HG03521 (cell line): ENCODE results near the gene PCDH17.

Experiments
- ATAC-seq: cut with Tn5 transposase; IDR thresholded peaks from one replicate; pipeline ENCODE4 v1.9.1; 2021; ENCODE audit warnings: mild to moderate bottlenecking, moderate library complexity; ENCODE audit not compliant: unreplicated experiment

PCDH17 gene, protein sequence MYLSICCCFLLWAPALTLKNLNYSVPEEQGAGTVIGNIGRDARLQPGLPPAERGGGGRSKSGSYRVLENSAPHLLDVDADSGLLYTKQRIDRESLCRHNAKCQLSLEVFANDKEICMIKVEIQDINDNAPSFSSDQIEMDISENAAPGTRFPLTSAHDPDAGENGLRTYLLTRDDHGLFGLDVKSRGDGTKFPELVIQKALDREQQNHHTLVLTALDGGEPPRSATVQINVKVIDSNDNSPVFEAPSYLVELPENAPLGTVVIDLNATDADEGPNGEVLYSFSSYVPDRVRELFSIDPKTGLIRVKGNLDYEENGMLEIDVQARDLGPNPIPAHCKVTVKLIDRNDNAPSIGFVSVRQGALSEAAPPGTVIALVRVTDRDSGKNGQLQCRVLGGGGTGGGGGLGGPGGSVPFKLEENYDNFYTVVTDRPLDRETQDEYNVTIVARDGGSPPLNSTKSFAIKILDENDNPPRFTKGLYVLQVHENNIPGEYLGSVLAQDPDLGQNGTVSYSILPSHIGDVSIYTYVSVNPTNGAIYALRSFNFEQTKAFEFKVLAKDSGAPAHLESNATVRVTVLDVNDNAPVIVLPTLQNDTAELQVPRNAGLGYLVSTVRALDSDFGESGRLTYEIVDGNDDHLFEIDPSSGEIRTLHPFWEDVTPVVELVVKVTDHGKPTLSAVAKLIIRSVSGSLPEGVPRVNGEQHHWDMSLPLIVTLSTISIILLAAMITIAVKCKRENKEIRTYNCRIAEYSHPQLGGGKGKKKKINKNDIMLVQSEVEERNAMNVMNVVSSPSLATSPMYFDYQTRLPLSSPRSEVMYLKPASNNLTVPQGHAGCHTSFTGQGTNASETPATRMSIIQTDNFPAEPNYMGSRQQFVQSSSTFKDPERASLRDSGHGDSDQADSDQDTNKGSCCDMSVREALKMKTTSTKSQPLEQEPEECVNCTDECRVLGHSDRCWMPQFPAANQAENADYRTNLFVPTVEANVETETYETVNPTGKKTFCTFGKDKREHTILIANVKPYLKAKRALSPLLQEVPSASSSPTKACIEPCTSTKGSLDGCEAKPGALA (N-terminal part only)

DNA sequence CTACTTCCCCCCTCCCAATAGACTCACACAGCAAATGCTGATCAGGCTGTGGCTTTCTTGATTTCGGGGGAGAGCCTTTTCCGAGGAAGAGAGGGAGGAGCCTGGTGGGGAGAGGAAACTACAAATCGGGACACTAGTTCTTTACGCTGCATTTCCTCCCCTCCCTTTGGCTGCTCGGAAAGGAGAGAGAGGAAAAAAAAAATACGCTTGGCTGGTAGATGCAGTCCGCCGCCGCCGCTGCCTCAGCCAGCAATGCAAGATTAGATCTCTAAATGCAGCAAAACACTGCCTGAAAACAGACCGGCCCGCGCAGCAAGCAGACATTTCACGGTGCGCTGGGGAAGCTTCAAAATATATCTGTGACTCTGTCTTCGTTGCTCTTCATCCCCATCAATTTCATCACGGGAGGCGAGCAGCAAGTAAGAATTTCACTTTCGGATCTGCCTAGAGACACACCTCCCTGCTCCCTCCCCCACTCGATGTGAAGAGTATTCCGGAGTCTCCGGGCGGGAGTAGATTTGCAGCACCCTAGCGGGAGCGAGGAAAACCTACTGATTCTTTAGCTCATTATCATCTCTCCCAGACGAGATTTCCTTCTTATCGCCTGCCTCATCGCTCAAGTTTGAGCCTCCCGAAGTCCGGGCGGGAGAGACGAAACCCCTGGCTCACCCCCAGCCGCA lies at the start of gene PCDH17:
Gene PCDH17, plus strand, starts transcription at position 149 of the 680 bp plus-strand sequence. CDS start 803 bp downstream, outside the sequence.
- no peak for ATAC-seq

DNA sequence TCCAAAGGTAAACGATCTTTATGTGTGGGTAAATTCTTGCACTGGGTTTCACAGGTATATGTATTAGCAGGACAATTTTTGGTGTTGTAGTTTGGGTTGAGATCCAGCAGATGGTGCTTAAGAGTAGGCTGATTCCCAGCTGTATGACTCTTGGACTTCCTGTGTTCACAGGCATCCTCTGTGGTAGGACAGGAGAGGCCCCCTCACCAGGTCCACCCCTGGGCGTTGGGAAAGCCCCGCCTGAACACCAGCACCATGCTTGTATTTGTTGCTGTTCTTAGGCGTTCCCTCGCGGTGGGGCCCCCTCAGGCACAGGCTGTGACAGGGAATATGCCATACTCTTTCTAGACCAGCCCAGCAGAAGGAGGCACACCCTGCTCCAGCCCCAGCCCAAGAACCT lies 49.5 kb upstream of the PCDH17 start:
- ATAC-seq: no peak

DNA sequence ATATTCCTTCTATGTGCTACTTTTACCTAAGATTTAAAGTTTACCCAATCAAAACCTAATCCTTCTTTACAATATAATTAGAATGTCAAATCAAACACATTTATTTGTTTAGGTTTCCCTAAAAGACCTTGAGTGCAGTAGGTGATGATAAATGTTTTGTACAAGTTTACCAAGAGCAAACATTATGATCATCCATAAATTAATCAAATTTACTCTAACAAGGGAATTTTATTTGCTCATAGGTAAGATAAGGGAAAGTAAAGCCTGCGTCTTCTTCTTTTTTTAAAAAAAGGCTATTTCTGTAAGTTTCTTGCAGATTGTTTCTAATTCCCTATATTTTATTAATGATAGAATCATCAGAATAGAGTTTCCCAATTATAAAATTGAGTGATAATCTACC lies 48.0 kb upstream of the PCDH17 start:
- ATAC-seq: no peak

DNA sequence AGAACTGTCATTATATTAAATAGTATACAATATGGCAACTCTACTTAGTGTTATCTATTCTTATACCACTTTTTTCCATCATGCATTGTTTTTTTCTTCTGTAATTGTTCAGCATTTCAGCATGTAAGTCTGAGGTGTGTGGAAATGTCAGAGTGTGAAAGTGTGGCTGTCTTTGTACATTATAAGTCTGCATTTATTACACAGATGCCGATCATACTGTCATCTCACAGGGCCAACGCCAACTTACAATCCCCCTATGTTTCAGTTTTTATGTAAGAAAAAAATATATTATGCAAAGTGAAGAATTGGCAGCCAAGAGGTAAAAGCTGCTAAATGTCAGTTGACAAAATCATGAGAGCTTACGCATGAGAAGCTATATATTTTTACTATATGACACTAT lies 42.9 kb upstream of the PCDH17 start:
- ATAC-seq: no peak

DNA sequence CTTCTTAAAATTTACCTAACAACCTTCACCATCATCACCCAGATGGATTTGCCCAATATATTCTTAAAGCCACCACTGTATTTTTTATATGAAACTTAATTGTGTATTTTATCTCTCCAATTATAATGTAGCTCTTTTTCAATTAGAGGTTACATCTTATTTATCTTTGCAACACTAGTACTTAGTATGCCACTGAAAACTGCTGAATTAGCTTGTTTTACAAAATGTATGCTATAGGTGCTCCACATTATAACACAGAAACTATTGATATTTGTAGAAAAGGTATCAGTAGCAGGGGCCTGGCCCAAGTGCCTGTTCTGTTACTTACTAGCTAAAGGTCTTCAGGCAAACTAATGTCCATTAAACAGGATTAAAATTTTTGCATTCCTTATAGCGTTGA lies 35.8 kb upstream of the PCDH17 start:
- no peak for ATAC-seq

DNA sequence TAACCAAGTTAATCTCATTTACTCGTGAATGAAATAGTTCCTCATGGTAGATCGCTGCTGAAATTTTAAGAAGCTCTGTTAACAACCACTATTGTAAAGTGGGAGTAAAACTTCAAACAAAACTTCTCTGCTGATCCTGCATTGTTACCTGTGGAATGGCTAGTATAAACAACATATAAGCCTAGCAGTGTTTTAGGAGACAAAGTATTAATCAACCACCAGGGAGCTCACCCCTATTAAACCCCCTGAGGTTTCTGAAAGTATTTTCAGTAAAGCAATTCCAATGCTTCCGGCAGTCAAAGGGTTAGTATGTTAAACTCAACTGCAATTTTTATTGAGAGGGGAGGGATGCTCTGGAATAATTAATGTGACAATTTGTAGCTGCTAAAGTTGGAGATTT lies 30.0 kb upstream of the PCDH17 start:
- ATAC-seq: no peak

DNA sequence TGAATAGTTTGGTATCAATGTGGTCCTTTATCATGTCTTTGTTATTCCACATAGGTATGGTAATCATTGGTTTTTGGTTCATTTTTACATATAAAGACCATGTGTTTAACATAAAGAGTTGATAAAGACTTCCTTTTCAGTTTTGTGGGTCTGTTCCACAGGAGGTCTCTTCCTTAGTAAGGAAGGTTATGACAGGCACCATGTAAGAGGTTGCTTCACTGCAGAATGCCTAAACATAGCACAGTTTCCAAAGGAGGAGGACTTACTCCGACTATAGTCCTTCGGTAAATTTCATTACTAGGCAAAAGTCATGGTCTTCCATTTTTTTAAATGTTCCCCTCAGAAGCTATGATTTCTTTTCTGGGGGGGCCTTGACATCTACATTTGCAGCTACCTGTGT lies 27.1 kb upstream of the PCDH17 start:
- ATAC-seq: no peak

DNA sequence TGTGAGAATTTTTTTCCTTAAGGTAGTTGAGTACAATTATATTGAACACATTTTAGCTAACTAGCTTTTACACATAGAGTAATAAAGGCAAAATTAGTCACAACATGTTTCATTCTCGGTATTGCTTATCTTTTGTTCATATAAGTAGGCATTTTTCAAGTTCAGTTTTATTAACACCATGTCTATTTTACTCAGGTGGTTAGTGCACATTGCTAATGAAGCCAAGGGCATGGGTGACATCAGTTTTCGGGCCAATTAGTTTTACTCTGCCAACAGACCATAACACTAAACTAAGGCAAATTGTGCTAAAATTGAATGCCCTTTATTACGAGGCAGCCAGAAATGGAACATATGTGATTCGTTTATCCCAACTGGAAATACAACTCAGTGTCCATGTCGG lies 19.6 kb upstream of the PCDH17 start:
- ATAC-seq: no peak

DNA sequence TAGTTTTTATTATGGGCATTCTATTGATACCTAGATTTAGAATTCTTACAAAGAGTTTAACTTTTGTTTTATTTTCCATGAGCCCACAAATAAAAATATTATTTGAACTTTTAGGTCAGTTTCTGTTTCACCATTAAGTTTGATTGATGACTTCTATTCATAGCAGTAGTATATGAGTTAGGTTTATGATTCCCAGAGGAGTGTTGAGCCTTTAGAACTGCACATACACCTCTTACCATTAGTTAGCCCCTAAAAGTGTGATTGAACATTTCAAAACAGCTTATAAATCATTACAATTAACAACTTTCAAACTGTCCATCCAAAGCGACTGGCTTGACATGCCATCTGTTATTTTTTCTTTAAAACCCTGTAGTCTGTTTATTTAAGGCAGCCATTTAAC lies 19.0 kb upstream of the PCDH17 start:
- ATAC-seq: no peak

DNA sequence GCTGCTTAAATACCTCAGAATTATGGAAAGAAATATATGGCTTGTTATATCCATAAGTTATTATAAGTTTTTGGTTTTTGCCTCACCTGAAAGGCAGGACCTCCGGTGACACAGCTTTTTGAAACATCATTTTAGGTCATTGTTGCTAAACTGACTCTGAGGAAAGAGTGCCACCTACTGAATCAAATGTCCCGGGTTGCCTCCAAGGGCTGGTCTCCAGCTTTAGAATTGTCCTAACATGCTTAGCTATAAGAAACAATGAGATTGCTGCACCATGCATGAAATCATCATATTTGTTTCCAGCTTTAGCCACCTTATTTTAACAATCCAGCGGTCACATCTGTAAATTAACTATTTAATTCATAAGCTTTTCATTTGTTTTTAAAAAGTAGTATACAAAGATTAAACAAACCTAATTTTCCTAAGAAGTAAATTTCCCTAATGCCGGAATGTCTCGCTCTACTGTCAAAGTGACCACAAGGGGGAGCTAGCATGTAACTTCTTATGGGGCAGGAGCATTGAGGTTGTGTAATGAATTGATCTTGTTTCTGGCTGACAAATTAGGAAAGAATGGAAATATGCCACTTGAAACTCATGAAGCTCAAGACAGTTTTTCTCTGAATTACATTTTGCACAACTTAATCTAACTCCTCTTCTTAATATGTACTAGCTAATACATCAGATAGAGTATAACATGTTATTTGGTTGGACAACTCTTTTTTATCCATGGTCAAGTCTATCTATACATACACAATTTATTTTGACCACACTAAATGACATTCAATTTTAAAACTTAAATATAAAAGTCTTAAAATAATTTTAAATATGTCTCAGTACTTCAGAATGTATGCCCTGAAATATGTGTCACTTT lies 6.7 kb upstream of the PCDH17 start:
- no peak for ATAC-seq

DNA sequence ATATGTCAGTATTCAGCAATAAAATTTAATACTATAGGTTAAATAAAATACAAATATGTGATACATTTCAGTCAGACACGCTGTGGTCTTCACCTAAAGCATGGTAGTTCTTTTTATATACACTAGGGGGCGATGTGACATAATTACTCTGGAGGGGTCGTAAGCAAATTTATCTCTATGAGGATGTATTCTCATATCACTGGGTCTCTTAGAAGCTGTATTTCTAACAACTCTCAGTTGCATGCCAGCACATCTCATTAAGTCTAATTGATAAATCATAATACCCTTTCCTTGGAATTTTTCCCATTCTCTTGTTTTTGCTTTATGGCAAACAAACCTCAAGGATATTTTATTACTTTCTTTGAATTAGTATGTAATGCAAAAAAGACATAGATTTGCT lies 3.9 kb upstream of the PCDH17 start:
- no peak for ATAC-seq

DNA sequence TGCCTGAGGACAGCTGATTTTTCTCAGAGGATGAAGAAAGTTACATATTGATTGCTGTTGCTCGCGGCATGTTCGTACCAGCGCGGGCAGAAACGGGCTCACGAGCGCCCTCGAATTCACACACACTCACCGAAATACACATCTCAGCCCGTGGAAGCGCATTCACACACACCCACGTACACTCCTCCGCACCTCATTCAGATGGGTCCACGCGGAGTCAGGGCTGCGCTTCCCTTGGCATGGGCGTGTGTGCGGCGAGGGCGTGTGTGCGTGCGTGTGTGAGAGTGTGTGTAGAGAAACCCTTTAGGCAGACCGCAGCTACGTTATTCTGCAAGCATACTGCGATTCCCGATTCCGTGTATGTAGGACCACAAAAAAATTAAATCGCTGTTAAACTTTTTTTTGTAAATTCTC lies 2.1 kb upstream of the PCDH17 start:
- ATAC-seq: no peak

DNA sequence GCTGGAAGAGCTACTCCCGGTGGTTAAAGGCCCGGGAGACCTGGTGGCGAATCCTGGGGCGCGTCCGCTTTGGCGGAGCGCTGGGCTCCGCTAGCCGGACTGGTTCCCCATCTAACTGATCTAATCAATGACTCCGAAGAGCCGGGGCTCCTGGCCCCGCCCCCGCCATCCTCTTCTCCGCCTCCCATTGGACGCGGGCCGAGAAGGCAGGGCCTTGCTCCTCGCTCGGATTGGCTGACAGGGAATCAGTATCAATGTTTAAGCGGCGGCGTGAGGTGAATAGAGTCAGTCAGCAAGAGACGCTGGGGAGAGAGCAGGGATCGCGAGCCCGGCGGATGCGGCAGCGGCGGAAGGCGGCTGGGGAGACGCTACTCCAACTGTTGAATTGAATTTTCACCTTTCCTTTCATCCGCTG lies 1.7 kb upstream of the PCDH17 start:
- no peak for ATAC-seq

DNA sequence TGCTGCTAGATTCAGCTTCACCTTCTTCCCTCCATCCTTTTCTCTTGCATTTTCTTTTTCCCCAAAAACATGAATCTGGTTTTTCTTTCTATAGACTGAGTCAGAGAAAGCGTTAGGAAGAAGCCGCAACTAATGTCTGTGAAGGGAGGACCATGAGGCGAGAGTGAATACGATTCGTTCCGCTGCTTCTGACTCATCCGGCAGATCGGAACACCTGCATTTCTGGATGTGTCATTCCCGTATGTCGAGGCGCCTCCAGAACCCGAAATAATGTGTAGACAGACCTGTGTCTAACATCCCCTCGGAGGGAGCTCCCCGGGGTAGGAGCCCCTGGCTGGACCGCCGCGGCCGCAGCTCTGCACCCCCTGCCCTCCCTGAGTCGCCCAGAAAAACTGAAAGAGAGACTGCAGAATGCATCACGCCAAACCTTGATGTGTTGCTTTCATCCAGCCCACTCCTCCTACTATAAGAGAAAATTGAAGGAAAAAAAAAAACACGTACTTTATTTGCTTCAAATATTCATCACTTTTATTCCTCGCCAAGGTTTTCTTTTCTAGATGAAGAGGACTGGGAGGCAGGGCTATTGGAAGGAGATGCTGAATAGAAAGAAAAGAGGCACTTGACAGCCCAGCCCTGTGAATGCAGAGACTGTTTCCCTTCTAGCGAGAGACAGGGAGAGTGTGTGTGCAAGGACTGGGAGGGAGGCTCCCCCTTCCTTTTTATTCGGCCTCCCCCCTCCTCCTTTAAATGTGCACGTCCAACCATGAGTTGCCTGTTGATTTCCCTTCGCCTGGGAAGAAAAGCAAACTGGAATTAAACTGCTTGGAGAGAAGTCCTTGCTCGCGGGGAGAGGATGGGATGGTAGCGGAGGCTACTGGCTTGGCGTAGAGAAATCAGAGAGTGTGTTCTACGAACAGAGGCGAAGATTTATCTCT lies 616 bp upstream of the PCDH17 start:
- no peak for ATAC-seq

DNA sequence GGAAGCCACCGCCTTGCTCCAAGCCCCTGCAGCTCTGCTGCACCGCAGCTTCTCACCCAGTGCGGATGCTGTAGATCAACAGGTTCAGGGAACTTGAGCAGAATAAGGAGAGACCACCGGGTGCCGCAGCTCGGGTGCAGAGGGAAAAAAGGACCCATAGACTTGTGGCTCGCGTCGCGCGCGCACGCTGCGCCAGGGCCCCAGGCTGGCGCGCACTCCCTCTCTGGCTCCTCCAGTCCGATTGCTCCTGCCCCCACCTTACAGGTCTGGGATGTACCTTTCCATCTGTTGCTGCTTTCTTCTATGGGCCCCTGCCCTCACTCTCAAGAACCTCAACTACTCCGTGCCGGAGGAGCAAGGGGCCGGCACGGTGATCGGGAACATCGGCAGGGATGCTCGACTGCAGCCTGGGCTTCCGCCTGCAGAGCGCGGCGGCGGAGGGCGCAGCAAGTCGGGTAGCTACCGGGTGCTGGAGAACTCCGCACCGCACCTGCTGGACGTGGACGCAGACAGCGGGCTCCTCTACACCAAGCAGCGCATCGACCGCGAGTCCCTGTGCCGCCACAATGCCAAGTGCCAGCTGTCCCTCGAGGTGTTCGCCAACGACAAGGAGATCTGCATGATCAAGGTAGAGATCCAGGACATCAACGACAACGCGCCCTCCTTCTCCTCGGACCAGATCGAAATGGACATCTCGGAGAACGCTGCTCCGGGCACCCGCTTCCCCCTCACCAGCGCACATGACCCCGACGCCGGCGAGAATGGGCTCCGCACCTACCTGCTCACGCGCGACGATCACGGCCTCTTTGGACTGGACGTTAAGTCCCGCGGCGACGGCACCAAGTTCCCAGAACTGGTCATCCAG lies 964 bp downstream of the PCDH17 start:
- no peak for ATAC-seq

DNA sequence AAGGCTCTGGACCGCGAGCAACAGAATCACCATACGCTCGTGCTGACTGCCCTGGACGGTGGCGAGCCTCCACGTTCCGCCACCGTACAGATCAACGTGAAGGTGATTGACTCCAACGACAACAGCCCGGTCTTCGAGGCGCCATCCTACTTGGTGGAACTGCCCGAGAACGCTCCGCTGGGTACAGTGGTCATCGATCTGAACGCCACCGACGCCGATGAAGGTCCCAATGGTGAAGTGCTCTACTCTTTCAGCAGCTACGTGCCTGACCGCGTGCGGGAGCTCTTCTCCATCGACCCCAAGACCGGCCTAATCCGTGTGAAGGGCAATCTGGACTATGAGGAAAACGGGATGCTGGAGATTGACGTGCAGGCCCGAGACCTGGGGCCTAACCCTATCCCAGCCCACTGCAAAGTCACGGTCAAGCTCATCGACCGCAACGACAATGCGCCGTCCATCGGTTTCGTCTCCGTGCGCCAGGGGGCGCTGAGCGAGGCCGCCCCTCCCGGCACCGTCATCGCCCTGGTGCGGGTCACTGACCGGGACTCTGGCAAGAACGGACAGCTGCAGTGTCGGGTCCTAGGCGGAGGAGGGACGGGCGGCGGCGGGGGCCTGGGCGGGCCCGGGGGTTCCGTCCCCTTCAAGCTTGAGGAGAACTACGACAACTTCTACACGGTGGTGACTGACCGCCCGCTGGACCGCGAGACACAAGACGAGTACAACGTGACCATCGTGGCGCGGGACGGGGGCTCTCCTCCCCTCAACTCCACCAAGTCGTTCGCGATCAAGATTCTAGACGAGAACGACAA lies 1.8 kb downstream of the PCDH17 start:
- no peak for ATAC-seq
